Keratinocyte (primary cell): ENCODE measurements around the gene BBS1.

ENCODE experiments used
- CTCF ChIP-seq, 3 experiments: IDR thresholded peaks in 1 of 3; conservative IDR thresholded peaks in 1 of 3; optimal IDR thresholded peaks in 1 of 3; 2 replicates in 2 of 3; 3 replicates in 1 of 3; pipeline versions ENCODE3 to v1.5.1; 2011; ENCODE audit warnings: low read length in 3 of 3, mild to moderate bottlenecking in 3 of 3, moderate library complexity in 2 of 3, control low read depth in 1 of 3, inconsistent platforms in 1 of 3; ENCODE audit not compliant: insufficient read depth in 2 of 3; ENCODE audit errors: extremely low read depth in 1 of 3
- EZH2 ChIP-seq: IDR thresholded peaks from one replicate; pipeline ENCODE4 v1.6.1; 2012; ENCODE audit warnings: inconsistent platforms, mild to moderate bottlenecking, low read length, moderate library complexity

- peak; percentile 78 to 85 (median 84) for TF ChIP-seq CTCF (optimal IDR thresholded peaks at IDR 0.05 in 1 of 3, IDR thresholded peaks at IDR 0.05 in 1 of 3, conservative IDR thresholded peaks at IDR 0.05 in 1 of 3; ENCODE audit: extremely low read depth in 1 of 3, insufficient read depth in 2 of 3, low read length in 3 of 3)
- TF ChIP-seq EZH2, result no peak
These were observed 68.7 kb downstream of the BBS1 start for GRCh38 chr11:66579017-66579606.
